Ascending aorta (tissue), 2 donors: ENCODE results near the gene RGS10. TPM values are rescaled to one million over a fixed set of nuclear protein-coding genes. Genes with fewer than 3 reads are reported as not detected.

Experiments used
- DNase-seq, 2 donors: peaks; one replicate each; pipeline ENCODE4 v3.0.0-alpha.2; 2019; ENCODE audit warnings: low spot score in 2 of 2
- H3K27ac ChIP-seq, 2 donors: fragments of 200-600 bp; sonication (generic); one replicate each; pipeline ENCODE4 v1.5.1; 2016 to 2017; ENCODE audit warnings: mild to moderate bottlenecking in 1 of 2
- H3K27me3 ChIP-seq: fragments of 200-600 bp; sonication (generic); one replicate; pipeline ENCODE4 v1.5.1; 2017
- H3K36me3 ChIP-seq, 2 donors: fragments of 200-600 bp; sonication (generic); one replicate each; pipeline ENCODE4 v1.5.1; 2016
- H3K4me1 ChIP-seq, 2 donors: fragments of 200-600 bp; sonication (generic); one replicate each; pipeline ENCODE4 v1.5.1; 2016 to 2017; ENCODE audit warnings: mild to moderate bottlenecking in 1 of 2
- H3K4me3 ChIP-seq, 2 donors: fragments of 200-600 bp; sonication (generic); one replicate each; pipeline ENCODE4 v1.5.1; 2016 to 2017; ENCODE audit warnings: mild to moderate bottlenecking in 1 of 2
- H3K9me3 ChIP-seq, 2 donors: fragments of 200-600 bp; sonication (generic); one replicate each; pipeline ENCODE4 v1.5.1; 2016
- CTCF ChIP-seq, 3 experiments: fragments of 200-600 bp in 2 of 3; fragments of 450-650 bp in 1 of 3; sonication (generic) in 2 of 3; IDR thresholded peaks; one replicate each; pipeline ENCODE4 v1.5.1; 2016 to 2019; ENCODE audit warnings: antibody characterized with exemption in 3 of 3, mild to moderate bottlenecking in 1 of 3, moderate library complexity in 1 of 3
- intact Hi-C: fragments of 100-400 bp; cut with DNase I; formaldehyde crosslinking; loops from one replicate; pipeline ENCODE4 v1.15.1; 2023
- total RNA-seq: library from RNA; depleted of rRNA; stranded (reverse); fragments of >200 nt; gene quantifications from one replicate; pipeline ENCODE4 v1.1.0, GENCODE V29; 2016

Gene RGS10
- total RNA-seq, 1 donor from 2014 or later, result 42.9 TPM

GRCh38 chr10:119452396-119452795 lies 90.1 kb downstream of the RGS10 start:
- H3K9me3 ChIP-seq, result no peaks in the 10 kb centered on the region
- peaks cover 43 to 78% of the 10 kb centered on the region in 2 donors for H3K36me3 ChIP-seq
- TF ChIP-seq CTCF (IDR thresholded peaks at IDR 0.05), result no peak
- H3K27ac ChIP-seq, result no peak overlapping the region
- intact Hi-C loops, result loop anchor here (2.0 to 5.0 kb wide), 2 partner anchors 26 to 225 kb away; no protein-coding TSS in a partner anchor
- H3K4me3 ChIP-seq, result no peak overlapping the region
- DNase-seq, result no peak
- no peaks in the 10 kb centered on the region for H3K27me3 ChIP-seq
- H3K4me1 ChIP-seq, result peaks cover 11 to 19% of the 10 kb centered on the region in 2 donors

GRCh38 chr10:119451300-119451896 lies 91.1 kb downstream of the RGS10 start:
- Histone ChIP-seq H3K4me3 (no peak overlapping the region), H3K9me3 (no peaks in the 10 kb centered on the region), H3K36me3 (peaks cover 53 to 75% of the 10 kb centered on the region in 2 donors), H3K27ac (peak overlapping the region in 1 of 2 donors; percentile 77), H3K27me3 (no peaks in the 10 kb centered on the region), H3K4me1 (peaks cover 11 to 19% of the 10 kb centered on the region in 2 donors)
- TF ChIP-seq CTCF (IDR thresholded peaks at IDR 0.05), result no peak
- no peak for DNase-seq
- intact Hi-C loops, result loop anchor here (5.0 kb wide), 1 partner anchor 226 kb away; no protein-coding TSS in a partner anchor

GRCh38 chr10:119450606-119451299 lies 91.8 kb downstream of the RGS10 start:
- Histone ChIP-seq H3K27me3 (no peaks in the 10 kb centered on the region), H3K9me3 (no peaks in the 10 kb centered on the region), H3K4me1 (peaks cover 11 to 19% of the 10 kb centered on the region in 2 donors), H3K4me3 (no peak overlapping the region), H3K27ac (peak overlapping the region; percentile 71 to 77), H3K36me3 (peaks cover 58 to 74% of the 10 kb centered on the region in 2 donors)
- no peak for TF ChIP-seq CTCF (IDR thresholded peaks at IDR 0.05)
- DNase-seq, result no peak
- intact Hi-C loops, result loop anchor here (5.0 kb wide), 1 partner anchor 227 kb away; no protein-coding TSS in a partner anchor

Other genes with a start within 250 kb of the RGS10 start
- 35.5 TPM for gene TIAL1, start 54.2 kb upstream of the RGS10 start, total RNA-seq
- gene BAG3, start 108.7 kb upstream of the RGS10 start, total RNA-seq, result 88.0 TPM
- 5.1 TPM for gene INPP5F, start 183.3 kb upstream of the RGS10 start, total RNA-seq